Tibial nerve (tissue), 4 donors: ENCODE data around the gene SCN7A. TPM values are rescaled to one million over a fixed set of nuclear protein-coding genes. Genes with fewer than 3 reads are reported as not detected.

Source experiments
- DNase-seq, 2 donors: peaks; one replicate each; pipeline ENCODE4 v3.0.0-alpha.2; 2019; ENCODE audit warnings: low spot score in 2 of 2
- H3K27ac ChIP-seq, 4 donors: fragments of 200-600 bp; sonication (generic) in 3 of 4; one replicate each; pipeline ENCODE4 v1.5.1; 2017 to 2019; ENCODE audit warnings: mild to moderate bottlenecking in 1 of 4
- H3K27me3 ChIP-seq, 2 donors: fragments of 200-600 bp; sonication (generic) in 1 of 2; one replicate each; pipeline versions ENCODE4 v1.5.1 to v1.6.0; 2017 to 2019
- H3K36me3 ChIP-seq, 3 donors: fragments of 200-600 bp; sonication (generic); one replicate each; pipeline ENCODE4 v1.5.1; 2018 to 2019
- H3K4me1 ChIP-seq, 4 donors: fragments of 200-600 bp; sonication (generic) in 3 of 4; one replicate each; pipeline ENCODE4 v1.5.1; 2017 to 2019
- H3K4me3 ChIP-seq, 4 donors: fragments of 200-600 bp; sonication (generic) in 3 of 4; one replicate each; pipeline ENCODE4 v1.5.1; 2017 to 2019; ENCODE audit warnings: mild to moderate bottlenecking in 1 of 4, moderate library complexity in 1 of 4
- H3K9me3 ChIP-seq, 4 donors: fragments of 200-600 bp; sonication (generic) in 3 of 4; one replicate each; pipeline ENCODE4 v1.5.1; 2017 to 2019
- EP300 ChIP-seq, 2 donors: sonication (generic); formaldehyde crosslinking; IDR thresholded peaks; one replicate each; pipeline ENCODE4 v1.6.1; 2017; ENCODE audit warnings: antibody characterized with exemption in 2 of 2, mild to moderate bottlenecking in 1 of 2
- POLR2A ChIP-seq, 2 donors: fragments of 450-650 bp; IDR thresholded peaks; one replicate each; pipeline ENCODE4 v1.6.1; 2017; ENCODE audit warnings: antibody characterized with exemption in 2 of 2, mild to moderate bottlenecking in 2 of 2, moderate library complexity in 2 of 2
- WGBS, 2 donors: methylation state at CpG; one replicate each; pipeline ENCODE4 v1.1.5; 2018; 5-methylcytosine and 5-hydroxymethylcytosine counted together
- total RNA-seq, 4 donors: library from RNA; depleted of rRNA; stranded (reverse); fragments of >200 nt; gene quantifications; one replicate each; pipeline ENCODE4 v1.1.0, GENCODE V29; 2016
- TF ChIP-seq, protein P1 (sequence below), 5 experiments: fragments of 200-600 bp in 3 of 5; fragments of 450-650 bp in 2 of 5; sonication (generic) in 3 of 5; IDR thresholded peaks; one replicate each; pipeline ENCODE4 v1.5.1; 2016 to 2019; ENCODE audit warnings: antibody characterized with exemption in 5 of 5, mild to moderate bottlenecking in 3 of 5, moderate library complexity in 2 of 5

The SCN7A gene
- total RNA-seq, 4 donors from 2014 or later = 128 to 263 (median 149) TPM

DNA sequence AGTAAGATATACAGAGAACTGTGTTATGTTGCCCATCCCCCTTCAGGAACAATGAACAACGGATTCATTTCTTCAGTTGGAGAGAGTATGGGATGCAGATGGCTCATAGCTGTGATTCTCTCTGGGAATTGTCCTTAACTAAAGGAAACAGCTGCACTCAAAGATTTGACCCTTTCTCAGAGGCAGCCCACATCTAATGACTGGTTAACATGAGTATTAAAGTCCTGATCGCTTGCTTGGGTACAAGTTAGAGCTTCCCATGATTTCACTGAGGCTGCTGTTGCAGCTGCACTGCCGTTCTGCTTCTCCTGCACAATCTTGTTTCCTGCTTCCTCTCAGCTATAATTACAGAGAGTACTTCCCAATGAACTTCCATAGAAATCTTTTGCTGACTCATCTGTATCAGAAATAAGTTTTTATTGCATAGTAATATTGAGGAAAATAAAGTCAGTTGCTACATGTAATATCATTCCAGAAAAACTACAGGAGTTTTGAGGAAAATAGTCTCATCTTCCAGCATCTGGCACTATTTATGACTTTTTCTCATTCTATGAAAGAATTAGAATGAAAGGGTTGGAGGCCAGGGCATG lies 105.5 kb downstream of the SCN7A start:
- H3K4me3 ChIP-seq = no peak overlapping the region
- DNase-seq = no peak
- WGBS, 2 donors = 19 to 22% methylated on average over 3 of the region's 3 CpGs

DNA sequence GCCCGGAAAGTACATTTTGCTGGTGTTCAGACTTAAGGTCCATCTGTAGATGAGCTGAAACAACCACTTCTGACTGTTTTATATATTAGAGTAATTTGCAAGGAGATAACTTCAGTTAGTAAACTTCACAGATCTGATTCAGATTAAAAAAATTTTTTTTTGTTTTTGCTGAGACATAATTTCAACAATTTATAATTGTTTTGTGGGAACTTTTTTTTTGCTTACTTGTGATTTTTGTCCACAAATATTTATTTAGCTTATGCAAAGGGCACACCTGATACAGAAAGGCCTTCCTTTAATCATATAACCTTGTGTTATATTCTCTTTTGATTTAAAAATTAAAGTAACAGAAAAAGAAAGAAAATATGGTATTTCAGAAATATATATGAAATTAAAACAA lies 108.7 kb downstream of the SCN7A start:
- H3K4me1 ChIP-seq = peaks cover 0 to 8% (median 0%) of the 10 kb centered on the region in 4 donors
- no peak overlapping the region for H3K27ac ChIP-seq
- no peak overlapping the region for H3K4me3 ChIP-seq
- DNase-seq = no peak
- 93 to 94% methylated on average over 1 of the region's 1 CpG for WGBS, 2 donors
- no peaks in the 10 kb centered on the region for H3K9me3 ChIP-seq
- TF ChIP-seq, protein P1, sequence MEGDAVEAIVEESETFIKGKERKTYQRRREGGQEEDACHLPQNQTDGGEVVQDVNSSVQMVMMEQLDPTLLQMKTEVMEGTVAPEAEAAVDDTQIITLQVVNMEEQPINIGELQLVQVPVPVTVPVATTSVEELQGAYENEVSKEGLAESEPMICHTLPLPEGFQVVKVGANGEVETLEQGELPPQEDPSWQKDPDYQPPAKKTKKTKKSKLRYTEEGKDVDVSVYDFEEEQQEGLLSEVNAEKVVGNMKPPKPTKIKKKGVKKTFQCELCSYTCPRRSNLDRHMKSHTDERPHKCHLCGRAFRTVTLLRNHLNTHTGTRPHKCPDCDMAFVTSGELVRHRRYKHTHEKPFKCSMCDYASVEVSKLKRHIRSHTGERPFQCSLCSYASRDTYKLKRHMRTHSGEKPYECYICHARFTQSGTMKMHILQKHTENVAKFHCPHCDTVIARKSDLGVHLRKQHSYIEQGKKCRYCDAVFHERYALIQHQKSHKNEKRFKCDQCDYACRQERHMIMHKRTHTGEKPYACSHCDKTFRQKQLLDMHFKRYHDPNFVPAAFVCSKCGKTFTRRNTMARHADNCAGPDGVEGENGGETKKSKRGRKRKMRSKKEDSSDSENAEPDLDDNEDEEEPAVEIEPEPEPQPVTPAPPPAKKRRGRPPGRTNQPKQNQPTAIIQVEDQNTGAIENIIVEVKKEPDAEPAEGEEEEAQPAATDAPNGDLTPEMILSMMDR (IDR thresholded peaks at IDR 0.05) = no peak
- TF ChIP-seq POLR2A (IDR thresholded peaks at IDR 0.05) = no peak
- no peak for TF ChIP-seq EP300 (IDR thresholded peaks at IDR 0.05)
- no peaks in the 10 kb centered on the region for H3K27me3 ChIP-seq
- no peaks in the 10 kb centered on the region for H3K36me3 ChIP-seq

More for the DNA sequence above, 105.5 kb downstream of the SCN7A start:
- no peak overlapping the region for H3K27ac ChIP-seq
- H3K27me3 ChIP-seq = no peaks in the 10 kb centered on the region
- TF ChIP-seq, protein P1 (IDR thresholded peaks at IDR 0.05) = no peak
- no peaks in the 10 kb centered on the region for H3K9me3 ChIP-seq
- H3K36me3 ChIP-seq = no peaks in the 10 kb centered on the region
- peaks cover 0 to 8% (median 0%) of the 10 kb centered on the region in 4 donors for H3K4me1 ChIP-seq

DNA sequence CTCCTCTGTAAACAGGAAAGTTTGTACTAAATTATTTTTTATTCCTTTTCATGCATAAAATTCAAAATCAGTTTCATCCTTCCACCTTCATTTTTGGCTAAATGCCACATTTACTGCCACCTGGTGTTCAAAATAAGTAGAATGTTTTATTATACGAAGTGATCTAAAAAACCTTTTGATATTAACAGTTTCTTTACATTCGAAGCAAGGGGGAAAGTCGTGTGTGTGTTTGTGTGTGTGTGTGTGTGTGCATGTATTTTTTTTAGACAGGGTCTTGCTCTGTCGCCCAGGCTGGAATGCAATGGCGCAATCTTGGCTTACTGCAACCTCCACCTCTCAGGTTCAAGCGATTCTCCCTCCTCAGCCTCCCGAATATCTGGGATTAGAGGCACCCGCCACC lies 109.3 kb downstream of the SCN7A start:
- Histone ChIP-seq H3K27ac (no peak overlapping the region), H3K4me3 (no peak overlapping the region), H3K27me3 (no peaks in the 10 kb centered on the region), H3K4me1 (peaks cover 0 to 8% (median 0%) of the 10 kb centered on the region in 4 donors), H3K9me3 (no peaks in the 10 kb centered on the region), H3K36me3 (no peaks in the 10 kb centered on the region)
- no peak for DNase-seq
- TF ChIP-seq, protein P1 (IDR thresholded peaks at IDR 0.05) = peak; percentile 27 to 61 (median 46)
- TF ChIP-seq POLR2A (IDR thresholded peaks at IDR 0.05) = no peak
- WGBS, 2 donors = 59 to 67% methylated on average over 8 of the region's 8 CpGs

DNA sequence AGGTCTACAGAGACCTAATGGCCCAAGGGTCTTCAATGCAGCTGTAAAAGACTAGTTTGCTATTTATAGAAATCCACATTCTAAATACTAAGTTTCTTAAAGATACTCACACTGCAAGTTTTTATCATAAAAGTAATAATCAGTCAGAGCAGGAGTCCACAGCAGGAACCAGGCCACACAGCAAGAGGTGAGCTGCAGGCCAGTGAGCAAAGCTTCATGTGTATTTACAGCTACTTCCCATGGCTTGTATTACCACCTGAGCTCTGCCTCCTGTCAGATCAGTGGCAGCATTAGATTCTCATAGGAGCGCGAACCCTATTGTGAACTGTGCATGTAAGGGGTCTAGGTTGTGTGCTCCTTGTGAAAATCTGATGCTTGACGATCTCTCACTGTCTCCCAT lies 111.6 kb downstream of the SCN7A start:
- Histone ChIP-seq H3K9me3 (no peaks in the 10 kb centered on the region), H3K36me3 (no peaks in the 10 kb centered on the region), H3K4me1 (no peaks in the 10 kb centered on the region), H3K27ac (no peak overlapping the region), H3K27me3 (no peaks in the 10 kb centered on the region), H3K4me3 (no peak overlapping the region)
- DNase-seq = no peak
- TF ChIP-seq POLR2A (IDR thresholded peaks at IDR 0.05) (no peak), EP300 (IDR thresholded peaks at IDR 0.05) (no peak)
- 93% methylated on average over 3 of the region's 3 CpGs for WGBS, 2 donors

DNA sequence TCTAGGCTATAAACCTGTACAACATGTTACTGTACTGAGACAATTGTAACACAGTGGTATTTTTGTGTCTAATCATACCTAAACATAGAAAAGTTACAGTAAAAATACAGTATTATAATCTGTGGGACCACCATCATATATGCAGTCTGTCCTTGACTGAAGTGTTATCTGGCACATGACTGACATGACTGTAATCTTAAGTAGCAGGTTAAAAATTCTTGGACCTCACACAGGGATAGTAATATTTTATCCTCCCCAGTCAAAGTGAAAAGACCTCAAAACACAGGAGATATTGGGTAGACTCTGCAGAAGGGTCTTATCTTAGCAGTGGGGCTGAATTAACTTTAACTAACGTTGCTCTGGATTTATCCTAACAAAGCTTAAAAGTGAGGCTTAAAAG lies 113.4 kb downstream of the SCN7A start:
- no peak for DNase-seq
- Histone ChIP-seq H3K27me3 (no peaks in the 10 kb centered on the region), H3K27ac (no peak overlapping the region), H3K9me3 (no peaks in the 10 kb centered on the region), H3K4me1 (no peaks in the 10 kb centered on the region), H3K4me3 (no peak overlapping the region), H3K36me3 (no peaks in the 10 kb centered on the region)
- 60 to 79% methylated on average over 1 of the region's 1 CpG for WGBS, 2 donors
- TF ChIP-seq, protein P1 (IDR thresholded peaks at IDR 0.05) = no peak
- TF ChIP-seq POLR2A (IDR thresholded peaks at IDR 0.05) (no peak), EP300 (IDR thresholded peaks at IDR 0.05) (no peak)
